GM23338 (cell line): ENCODE results near the gene MTERF2. TPM values are rescaled to one million over a fixed set of nuclear protein-coding genes. Genes with fewer than 3 reads are reported as not detected.

ENCODE experiments used
- ATAC-seq: fragments of 200-7000 bp; cut with Tn5 transposase; 3 replicates; pipeline ENCODE4 v1.9.1; 2020
- DNase-seq: peaks from one replicate; pipeline ENCODE4 v3.0.0-alpha.2; 2015; ENCODE audit warnings: low spot score
- H2AFZ ChIP-seq: fragments of 200-600 bp; sonication (generic); 2 replicates; pipeline ENCODE4 v1.8.0; 2016; ENCODE audit warnings: antibody characterized with exemption, mild to moderate bottlenecking, moderate library complexity
- H3F3A ChIP-seq: fragments of 200-600 bp; sonication (generic); replicated peaks from 2 replicates; pipeline ENCODE4 v1.8.0; 2017; ENCODE audit warnings: antibody characterized with exemption, mixed run types, low read depth
- H3K27ac ChIP-seq: fragments of 200-600 bp; sonication (generic); 2 replicates; pipeline ENCODE4 v1.6.1; 2016; ENCODE audit warnings: low read depth
- H3K27me3 ChIP-seq: fragments of 200-600 bp; sonication (generic); 2 replicates; pipeline ENCODE4 v1.8.0; 2016; ENCODE audit warnings: mild to moderate bottlenecking, mixed run types, moderate library complexity; ENCODE audit not compliant: insufficient read depth
- H3K36me3 ChIP-seq: fragments of 200-600 bp; sonication (generic); 2 replicates; pipeline ENCODE4 v1.8.0; 2016; ENCODE audit warnings: mild to moderate bottlenecking; ENCODE audit not compliant: insufficient read depth
- H3K4me1 ChIP-seq: fragments of 200-600 bp; sonication (generic); 2 replicates; pipeline ENCODE4 v1.8.0; 2016; ENCODE audit warnings: mild to moderate bottlenecking, moderate library complexity; ENCODE audit not compliant: insufficient read depth
- H3K4me2 ChIP-seq: fragments of 200-600 bp; sonication (generic); 2 replicates; pipeline ENCODE4 v1.7.1; 2017; ENCODE audit warnings: mixed run types
- H3K4me3 ChIP-seq: fragments of 200-600 bp; sonication (generic); 2 replicates; pipeline ENCODE4 v1.6.1; 2016; ENCODE audit warnings: mixed run types
- H3K79me2 ChIP-seq: fragments of 200-600 bp; sonication (generic); replicated peaks from 2 replicates; pipeline ENCODE4 v1.8.0; 2017; ENCODE audit warnings: mild to moderate bottlenecking; ENCODE audit not compliant: insufficient read depth
- H3K9me2 ChIP-seq: fragments of 200-600 bp; sonication (generic); 2 replicates; pipeline ENCODE4 v1.8.0; 2017; ENCODE audit not compliant: insufficient read depth
- H4K20me1 ChIP-seq: fragments of 200-600 bp; sonication (generic); replicated peaks from 2 replicates; pipeline ENCODE4 v1.8.0; 2017; ENCODE audit warnings: mild to moderate bottlenecking; ENCODE audit not compliant: insufficient read depth
- H3K27ac Mint-ChIP-seq: 2 replicates; pipeline ENCODE4 v1.8.0; 2020; ENCODE audit warnings: inconsistent platforms, mild to moderate bottlenecking, moderate library complexity, mixed read lengths
- H3K27me3 Mint-ChIP-seq: 3 replicates; pipeline ENCODE4 v1.8.0; 2022; ENCODE audit warnings: low read depth, mild to moderate bottlenecking, moderate library complexity, mixed read lengths, inconsistent platforms; ENCODE audit not compliant: insufficient read depth, poor library complexity
- H3K36me3 Mint-ChIP-seq: 3 replicates; pipeline ENCODE4 v1.8.0; 2021; ENCODE audit warnings: low read depth, mild to moderate bottlenecking, inconsistent platforms, moderate library complexity, mixed read lengths
- H3K4me1 Mint-ChIP-seq: 3 replicates; pipeline ENCODE4 v1.8.0; 2020; ENCODE audit warnings: mild to moderate bottlenecking, inconsistent platforms, mixed read lengths
- H3K4me3 Mint-ChIP-seq: 3 replicates; pipeline ENCODE4 v1.8.0; 2021; ENCODE audit warnings: moderate library complexity, mild to moderate bottlenecking, inconsistent platforms, mixed read lengths
- H3K9me3 Mint-ChIP-seq: 3 replicates; pipeline ENCODE4 v1.8.0; 2020; ENCODE audit warnings: moderate library complexity, mild to moderate bottlenecking, inconsistent platforms, mixed read lengths
- CREB1 ChIP-seq: fragments of 250-450 bp; sonication (Bioruptor Pico); IDR thresholded peaks from 2 replicates; pipeline ENCODE4 v1.5.0; 2020; ENCODE audit warnings: low read depth, mild to moderate bottlenecking, moderate library complexity
- CTCF ChIP-seq, 2 experiments: fragments of 200-600 bp in 1 of 2; sonication (generic) in 1 of 2; conservative IDR thresholded peaks; 2 replicates each; pipeline versions ENCODE4 v1.5.1 to v1.6.1; 2016 to 2017; ENCODE audit warnings: antibody characterized with exemption in 2 of 2, low read depth in 2 of 2, mild to moderate bottlenecking in 2 of 2, moderate library complexity in 1 of 2
- ETS1 ChIP-seq: IDR thresholded peaks from 2 replicates; pipeline ENCODE4 v1.6.1; 2016; ENCODE audit warnings: antibody characterized with exemption
- JUNB ChIP-seq: IDR thresholded peaks from one replicate; pipeline ENCODE4 v1.6.1; 2016; ENCODE audit warnings: antibody characterized with exemption; ENCODE audit not compliant: unreplicated experiment
- NANOG ChIP-seq: IDR thresholded peaks from 2 replicates; pipeline ENCODE4 v1.6.1; 2016; ENCODE audit warnings: antibody characterized with exemption, borderline replicate concordance
- POLR2AphosphoS5 ChIP-seq: IDR thresholded peaks from 2 replicates; pipeline ENCODE4 v1.6.1; 2016; ENCODE audit warnings: antibody characterized with exemption, low read depth
- STAT1 ChIP-seq: IDR thresholded peaks from one replicate; pipeline ENCODE4 v1.6.1; 2016; ENCODE audit warnings: antibody characterized with exemption; ENCODE audit not compliant: unreplicated experiment
- ZNF114 ChIP-seq: fragments of 250-450 bp; sonication (Bioruptor Pico); IDR thresholded peaks from 2 replicates; pipeline ENCODE4 v1.5.0; 2020; ENCODE audit warnings: mild to moderate bottlenecking, moderate library complexity
- ZNF331 ChIP-seq: fragments of 250-450 bp; sonication (Bioruptor Pico); IDR thresholded peaks from 2 replicates; pipeline ENCODE4 v1.5.0; 2020; ENCODE audit warnings: low read depth, mild to moderate bottlenecking, moderate library complexity
- polyA plus RNA-seq: library from polyadenylated mRNA; unstranded; fragments of >200 nt; fragmentation: Nextera tagmentation; extraction: Ambion mirVana; gene quantifications from 2 replicates; pipeline ENCODE4 v1.2.1, GENCODE V29; 2016
- total RNA-seq: library from RNA; depleted of rRNA; stranded (reverse); fragments of >200 nt; shearing (Covaris generic); gene quantifications from 2 replicates; pipeline ENCODE4 v1.2.3, GENCODE V29; 2014
- TF ChIP-seq, protein P1 (sequence below): IDR thresholded peaks from one replicate; pipeline ENCODE4 v1.6.1; 2018; ENCODE audit warnings: antibody characterized with exemption; ENCODE audit not compliant: unreplicated experiment

The MTERF2 gene
- total and polyA plus RNA-seq, 2 experiments from 2014 or later: 9.2 to 11.0 TPM

DNA sequence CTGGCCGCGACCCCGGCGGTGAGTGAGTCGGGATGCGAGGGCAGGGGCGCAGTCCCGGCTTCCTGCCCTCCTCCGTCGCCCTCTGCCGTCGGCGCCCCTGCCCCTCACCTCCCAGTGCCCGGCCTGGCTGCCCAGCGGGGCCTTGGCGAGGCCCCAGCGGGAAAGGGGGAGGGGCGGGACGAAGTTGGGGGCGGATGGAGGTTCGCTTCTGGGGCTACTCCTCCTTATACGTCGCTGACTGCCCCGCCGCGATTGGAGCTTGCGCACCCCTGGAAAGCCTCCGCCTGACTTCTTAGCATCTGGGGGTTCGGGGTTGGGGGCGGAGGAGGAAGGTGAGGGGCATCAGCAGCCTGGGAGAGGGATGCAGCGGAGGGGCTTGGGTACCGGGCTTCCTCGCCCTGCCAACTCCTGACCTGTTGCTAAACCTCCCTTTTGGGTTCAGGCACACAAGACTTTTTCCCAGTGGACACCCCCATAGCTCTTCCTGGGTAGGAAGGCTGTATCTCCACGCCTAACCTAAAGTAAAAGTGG lies 30.8 kb downstream of the MTERF2 start:
- Histone ChIP-seq H3K27ac (peak overlapping the region; percentile 84), H3F3A (0 out of 2 replicates have a peak, but pooled peaks cover 12% of the 10 kb centered on the region), H3K36me3 (no peaks in the 10 kb centered on the region), H3K4me1 (peaks cover 10% of the 10 kb centered on the region; the same call in 1 of the 2 replicates), H3K79me2 (peaks cover 26% of the 10 kb centered on the region), H3K27me3 (peaks cover 19% of the 10 kb centered on the region), H3K4me2 (peak overlapping the region; percentile 88), H3K9me2 (no peaks in the 10 kb centered on the region), H3K4me3 (peak overlapping the region; percentile 97), H2AFZ (peak overlapping the region; percentile 94), H4K20me1 (peaks cover 5% of the 10 kb centered on the region; the same call in 1 of the 2 replicates)
- peak; percentile 89 for DNase-seq
- no peaks in the 10 kb centered on the region; the same call in 1 of the 3 replicates for H3K4me1 Mint-ChIP-seq
- peak overlapping the region; percentile 95 for H3K4me3 Mint-ChIP-seq
- TF ChIP-seq POLR2AphosphoS5 (peak; percentile 13; the same call in 1 of the 2 replicates), CTCF (conservative IDR thresholded peaks at IDR 0.05; ENCODE audit: low read depth in 2 of 2) (peak in 1 of 2 experiments; percentile 45; a peak in 3 of 4 replicates), ETS1 (no peak)
- no peaks in the 10 kb centered on the region for H3K36me3 Mint-ChIP-seq
- H3K27me3 Mint-ChIP-seq: peaks cover 11% of the 10 kb centered on the region
- H3K9me3 Mint-ChIP-seq: no peaks in the 10 kb centered on the region
- ATAC-seq: peak; percentile 79; the same call in 2 of the 3 replicates
- H3K27ac Mint-ChIP-seq: no peak overlapping the region

- H3K27ac Mint-ChIP-seq: 0 out of 2 replicates have a peak within 1 kb of the TSS, but pooled peaks have one; percentile 37
- H3K36me3 ChIP-seq: no peaks in the 10 kb centered on the region
- peaks cover 11% of the 10 kb centered on the region for H3K27me3 Mint-ChIP-seq
- ATAC-seq: peak; percentile 78
- H3K79me2 ChIP-seq: peaks cover 26% of the 10 kb centered on the region
- H3K4me3 Mint-ChIP-seq: peak within 1 kb of the TSS; percentile 95
- peaks cover 10% of the 10 kb centered on the region; the same call in 1 of the 2 replicates for H3K4me1 ChIP-seq
- 0 out of 2 replicates have a peak, but pooled peaks cover under 1% of the 10 kb centered on the region for H3K9me2 ChIP-seq
- DNase-seq: peak; percentile 93
- no peaks in the 10 kb centered on the region for H3K36me3 Mint-ChIP-seq
- H2AFZ ChIP-seq: peak within 1 kb of the TSS; percentile 94
- H3F3A ChIP-seq: 0 out of 2 replicates have a peak, but pooled peaks cover 12% of the 10 kb centered on the region
- peak within 1 kb of the TSS; percentile 88 for H3K4me2 ChIP-seq
- peak within 1 kb of the TSS; percentile 97 for H3K4me3 ChIP-seq
- peaks cover 19% of the 10 kb centered on the region for H3K27me3 ChIP-seq
- no peaks in the 10 kb centered on the region; the same call in 1 of the 3 replicates for H3K4me1 Mint-ChIP-seq
- H3K27ac ChIP-seq: peak within 1 kb of the TSS; percentile 84
- peaks cover 5% of the 10 kb centered on the region; the same call in 1 of the 2 replicates for H4K20me1 ChIP-seq
- no peaks in the 10 kb centered on the region for H3K9me3 Mint-ChIP-seq
- TF ChIP-seq ETS1 (no peak), ZNF114 (CRISPR knock-in tag) (no peak), ZNF331 (CRISPR knock-in tag) (no peak), STAT1 (no peak), CREB1 (CRISPR knock-in tag) (peak; percentile 88), JUNB (no peak), POLR2AphosphoS5 (peak; percentile 68), NANOG (no peak)
- TF ChIP-seq, protein P1, sequence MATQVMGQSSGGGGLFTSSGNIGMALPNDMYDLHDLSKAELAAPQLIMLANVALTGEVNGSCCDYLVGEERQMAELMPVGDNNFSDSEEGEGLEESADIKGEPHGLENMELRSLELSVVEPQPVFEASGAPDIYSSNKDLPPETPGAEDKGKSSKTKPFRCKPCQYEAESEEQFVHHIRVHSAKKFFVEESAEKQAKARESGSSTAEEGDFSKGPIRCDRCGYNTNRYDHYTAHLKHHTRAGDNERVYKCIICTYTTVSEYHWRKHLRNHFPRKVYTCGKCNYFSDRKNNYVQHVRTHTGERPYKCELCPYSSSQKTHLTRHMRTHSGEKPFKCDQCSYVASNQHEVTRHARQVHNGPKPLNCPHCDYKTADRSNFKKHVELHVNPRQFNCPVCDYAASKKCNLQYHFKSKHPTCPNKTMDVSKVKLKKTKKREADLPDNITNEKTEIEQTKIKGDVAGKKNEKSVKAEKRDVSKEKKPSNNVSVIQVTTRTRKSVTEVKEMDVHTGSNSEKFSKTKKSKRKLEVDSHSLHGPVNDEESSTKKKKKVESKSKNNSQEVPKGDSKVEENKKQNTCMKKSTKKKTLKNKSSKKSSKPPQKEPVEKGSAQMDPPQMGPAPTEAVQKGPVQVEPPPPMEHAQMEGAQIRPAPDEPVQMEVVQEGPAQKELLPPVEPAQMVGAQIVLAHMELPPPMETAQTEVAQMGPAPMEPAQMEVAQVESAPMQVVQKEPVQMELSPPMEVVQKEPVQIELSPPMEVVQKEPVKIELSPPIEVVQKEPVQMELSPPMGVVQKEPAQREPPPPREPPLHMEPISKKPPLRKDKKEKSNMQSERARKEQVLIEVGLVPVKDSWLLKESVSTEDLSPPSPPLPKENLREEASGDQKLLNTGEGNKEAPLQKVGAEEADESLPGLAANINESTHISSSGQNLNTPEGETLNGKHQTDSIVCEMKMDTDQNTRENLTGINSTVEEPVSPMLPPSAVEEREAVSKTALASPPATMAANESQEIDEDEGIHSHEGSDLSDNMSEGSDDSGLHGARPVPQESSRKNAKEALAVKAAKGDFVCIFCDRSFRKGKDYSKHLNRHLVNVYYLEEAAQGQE: no peak
Measured at GRCh38 chr12:106955377-106956047, 31.4 kb downstream of the MTERF2 start, which contains the start of gene TMEM263. TSS of gene TMEM263 (plus strand) at chr12:106955907. CDS start at chr12:106967117, 11,210 bp downstream.
